Activated CD8-positive, alpha-beta T cell treated with anti-CD3 and anti-CD28 coated beads for 36 hours (primary cell): ENCODE measurements around the gene SPECC1. TPM values are rescaled to one million over a fixed set of nuclear protein-coding genes. Genes with fewer than 3 reads are reported as not detected.
"Not testable (repeated sequence)": the region's sequence is repeated elsewhere in the genome, so short reads cannot be mapped to it uniquely, and the experiment has no call there.

Experiments
- ATAC-seq: fragments of 200-7000 bp; cut with Tn5 transposase; one replicate; pipeline ENCODE4 v1.10.0; 2021; ENCODE audit warnings: mild to moderate bottlenecking, moderate library complexity
- CTCF ChIA-PET: fragments of 350-600 bp; sonication (Branson Sonifier 250); formaldehyde crosslinking; loops from one replicate; lab custom pipeline; 2021; ENCODE audit warnings: antibody characterized with exemption; lab: Charles Lee
- POLR2A ChIA-PET: fragments of 350-600 bp; sonication (Branson Sonifier 250); formaldehyde crosslinking; loops from one replicate; lab custom pipeline; 2021; ENCODE audit warnings: antibody characterized with exemption; lab: Charles Lee
- DNase-seq: peaks from one replicate; pipeline ENCODE4 v3.0.0-alpha.2; 2020
- H3K27ac Mint-ChIP-seq: one replicate; pipeline ENCODE4 v1.8.0; 2021; ENCODE audit warnings: mild to moderate bottlenecking, mixed read lengths
- H3K27me3 Mint-ChIP-seq: one replicate; pipeline ENCODE4 v1.8.0; 2021; ENCODE audit warnings: mixed read lengths
- H3K36me3 Mint-ChIP-seq: one replicate; pipeline ENCODE4 v1.8.0; 2021; ENCODE audit warnings: low read depth, mixed read lengths
- H3K4me1 Mint-ChIP-seq: one replicate; pipeline ENCODE4 v1.8.0; 2021; ENCODE audit warnings: low read depth, mixed read lengths
- H3K4me3 Mint-ChIP-seq: one replicate; pipeline ENCODE4 v1.8.0; 2021; ENCODE audit warnings: mild to moderate bottlenecking, moderate library complexity, mixed read lengths
- H3K9me3 Mint-ChIP-seq: one replicate; pipeline ENCODE4 v1.8.0; 2021; ENCODE audit warnings: mixed read lengths
- CTCF ChIP-seq: fragments of 200-600 bp; IDR thresholded peaks from one replicate; pipeline ENCODE4 v1.8.0; 2022; ENCODE audit warnings: antibody characterized with exemption, mild to moderate bottlenecking
- intact Hi-C: fragments of 100-400 bp; cut with micrococcal nuclease; formaldehyde crosslinking; loops from one replicate; pipeline ENCODE4 v1.10.0; 2022
- total RNA-seq, 2 experiments: library from RNA; stranded (reverse); gene quantifications; one replicate each; pipeline ENCODE4 v1.2.3, GENCODE V29; 2021

Gene SPECC1
- total RNA-seq, 2 experiments from 2014 or later, result 9.9 to 10.3 TPM

DNA sequence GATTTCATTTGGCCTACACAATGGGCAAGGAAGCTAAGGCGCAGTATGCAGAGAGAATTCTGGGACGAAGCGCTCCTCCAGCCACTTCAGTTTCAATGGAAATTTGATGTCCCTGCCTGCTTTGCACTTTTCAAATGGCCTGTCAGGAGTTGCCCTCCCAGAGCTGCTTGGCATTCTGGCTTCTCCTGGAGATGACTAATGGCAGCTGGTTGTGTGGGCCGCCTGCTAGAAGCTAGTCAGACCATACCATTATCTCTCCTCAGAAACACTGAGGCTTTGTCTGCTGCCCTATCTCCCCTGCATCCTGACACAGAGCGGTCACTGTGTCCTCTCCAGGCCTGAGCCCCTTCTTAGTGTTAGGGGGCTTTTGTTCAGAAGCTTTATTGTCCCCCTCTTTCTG is 180.1 kb downstream of the SPECC1 start:
- H3K9me3 Mint-ChIP-seq, result no peaks in the 10 kb centered on the region
- POLR2A ChIA-PET, result interaction anchor here (0.9 kb wide), 1 partner anchor 16 kb away, joined by 3 read pairs; no protein-coding TSS in a partner anchor
- ATAC-seq, result no peak
- H3K27me3 Mint-ChIP-seq, result no peaks in the 10 kb centered on the region
- no peak for TF ChIP-seq CTCF
- CTCF ChIA-PET, result interaction anchor here (2.2 kb wide), 1 partner anchor 67 kb away, joined by 6 read pairs; no protein-coding TSS in a partner anchor
- no peaks in the 10 kb centered on the region for H3K36me3 Mint-ChIP-seq
- DNase-seq, result no peak
- intact Hi-C loops, result no loop called here
- H3K4me1 Mint-ChIP-seq, result peaks cover 3% of the 10 kb centered on the region
- H3K4me3 Mint-ChIP-seq, result no peak overlapping the region
- H3K27ac Mint-ChIP-seq, result no peak overlapping the region

DNA sequence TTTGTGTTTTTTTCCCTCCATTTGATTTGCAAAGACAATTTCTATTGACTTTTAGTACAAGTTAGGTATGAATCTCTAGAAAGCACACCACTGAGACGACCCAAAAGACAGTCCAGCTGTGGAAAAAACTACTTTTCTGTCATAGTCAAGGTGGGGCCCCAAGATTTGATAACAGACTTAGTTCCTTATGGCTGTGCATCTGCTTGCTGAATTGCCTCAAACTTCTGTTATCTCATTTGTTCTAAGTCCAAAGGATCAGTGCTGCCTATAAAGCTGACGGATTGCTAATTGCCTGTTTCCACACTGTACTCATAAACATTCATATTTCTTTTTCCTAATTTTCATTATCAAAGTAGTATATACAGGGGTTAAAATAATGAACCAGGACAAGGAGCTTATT is 180.8 kb downstream of the SPECC1 start:
- peaks cover 3% of the 10 kb centered on the region for H3K4me1 Mint-ChIP-seq
- ChIA-PET CTCF (interaction anchor here (2.2 kb wide), 1 partner anchor 68 kb away, joined by 6 read pairs; no protein-coding TSS in a partner anchor), POLR2A (no interaction called here)
- no peak for ATAC-seq
- DNase-seq, result no peak
- intact Hi-C loops, result no loop called here
- no peaks in the 10 kb centered on the region for H3K27me3 Mint-ChIP-seq
- TF ChIP-seq CTCF, result no peak
- no peak overlapping the region for H3K4me3 Mint-ChIP-seq
- H3K9me3 Mint-ChIP-seq, result peaks cover under 1% of the 10 kb centered on the region
- H3K36me3 Mint-ChIP-seq, result no peaks in the 10 kb centered on the region
- H3K27ac Mint-ChIP-seq, result no peak overlapping the region

- DNase-seq, result no peak
- intact Hi-C loops, result no loop called here
- ChIA-PET POLR2A (no interaction called here), CTCF (interaction anchor here (2.2 kb wide), 1 partner anchor 68 kb away, joined by 6 read pairs; no protein-coding TSS in a partner anchor)
- Mint-ChIP-seq H3K4me3 (no peak overlapping the region), H3K36me3 (no peaks in the 10 kb centered on the region), H3K27ac (no peak overlapping the region), H3K4me1 (peaks cover 3% of the 10 kb centered on the region), H3K27me3 (no peaks in the 10 kb centered on the region), H3K9me3 (peaks cover 2% of the 10 kb centered on the region)
- TF ChIP-seq CTCF, result no peak
- ATAC-seq, result no peak
Measured at GRCh38 chr17:20190605-20191004, 181.4 kb downstream of the SPECC1 start.

- Mint-ChIP-seq H3K36me3 (no peaks in the 10 kb centered on the region), H3K9me3 (peaks cover 2% of the 10 kb centered on the region), H3K27ac (no peak overlapping the region), H3K4me3 (no peak overlapping the region), H3K4me1 (peaks cover 3% of the 10 kb centered on the region), H3K27me3 (no peaks in the 10 kb centered on the region)
- ATAC-seq (no peak), DNase-seq (no peak)
- no peak for TF ChIP-seq CTCF
- intact Hi-C loops, result no loop called here
- CTCF ChIA-PET, result no interaction called here
- POLR2A ChIA-PET, result interaction anchor here (0.7 kb wide), 1 partner anchor 14 kb away, joined by 3 read pairs; no protein-coding TSS in a partner anchor
Measured at GRCh38 chr17:20191056-20191455, 181.9 kb downstream of the SPECC1 start.

DNA sequence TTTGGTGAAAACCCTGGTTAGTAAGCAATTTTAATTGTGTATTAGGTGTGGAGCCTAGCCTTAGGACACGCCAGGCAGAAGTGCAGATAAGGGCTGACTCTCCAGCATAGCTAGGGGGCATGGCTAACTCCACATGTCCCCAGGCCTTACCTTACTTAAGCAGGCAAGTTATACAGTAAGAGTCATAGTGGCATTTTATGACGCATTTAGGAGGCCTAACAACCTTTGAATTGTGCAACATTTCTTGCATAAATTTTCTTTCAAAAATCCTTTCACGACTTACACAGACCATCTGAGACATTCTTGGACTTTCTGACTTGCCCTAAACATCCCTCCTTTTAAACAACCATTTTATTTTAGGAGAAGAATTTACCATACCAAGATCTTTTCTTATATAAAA is 187.1 kb downstream of the SPECC1 start:
- H3K27ac Mint-ChIP-seq, H3K36me3 Mint-ChIP-seq, H3K4me3 Mint-ChIP-seq, H3K9me3 Mint-ChIP-seq, POLR2A ChIA-PET, DNase-seq, ATAC-seq, H3K27me3 Mint-ChIP-seq, intact Hi-C loops, H3K4me1 Mint-ChIP-seq: not testable (repeated sequence)
- CTCF ChIA-PET, result interaction anchor here (0.8 to 2.4 kb wide), 3 partner anchors 31 to 203 kb away, joined by 3 to 8 read pairs (median 3); no protein-coding TSS in a partner anchor
